DND-41 (cell line): Measurements from ENCODE around the gene TMEM115.

ENCODE experiments used
- ATAC-seq: fragments of 200-7000 bp; cut with Tn5 transposase; 3 replicates; pipeline ENCODE4 v1.9.1; 2021; ENCODE audit warnings: low read depth; ENCODE audit not compliant: insufficient read depth
- DNase-seq: peaks from one replicate; pipeline ENCODE4 v3.0.0-alpha.2; 2020
- H2AFZ ChIP-seq: 2 replicates; pipeline ENCODE4 v1.6.0; 2012; ENCODE audit warnings: low read depth, low read length
- H3K27ac ChIP-seq: 2 replicates; pipeline ENCODE4 v1.5.1; 2012; ENCODE audit warnings: low read length, inconsistent platforms
- H3K27me3 ChIP-seq: fragments of 200-600 bp; sonication (generic); 2 replicates; pipeline ENCODE4 v1.6.0; 2012; ENCODE audit warnings: low read length, mild to moderate bottlenecking, inconsistent platforms; ENCODE audit not compliant: insufficient read depth, poor library complexity
- H3K36me3 ChIP-seq: 2 replicates; pipeline ENCODE4 v1.5.1; 2012; ENCODE audit warnings: low read length, inconsistent platforms; ENCODE audit not compliant: insufficient read depth
- H3K4me1 ChIP-seq: 2 replicates; pipeline ENCODE4 v1.5.1; 2012; ENCODE audit warnings: mild to moderate bottlenecking, low read length; ENCODE audit not compliant: insufficient read depth
- H3K4me2 ChIP-seq: 2 replicates; pipeline ENCODE4 v1.6.0; 2012; ENCODE audit warnings: mild to moderate bottlenecking, moderate library complexity, low read length, inconsistent platforms; ENCODE audit not compliant: insufficient read depth
- H3K4me3 ChIP-seq, 2 experiments: fragments of 200-600 bp in 1 of 2; shearing (Covaris generic) in 1 of 2; 2 replicates each; pipeline ENCODE4 v1.5.1; 2012 to 2016; ENCODE audit warnings: inconsistent platforms in 2 of 2, low read length in 2 of 2, mild to moderate bottlenecking in 2 of 2, low read depth in 1 of 2, moderate library complexity in 1 of 2
- H3K79me2 ChIP-seq: 2 replicates; pipeline ENCODE4 v1.6.0; 2012; ENCODE audit warnings: low read length, inconsistent platforms; ENCODE audit not compliant: insufficient read depth
- H3K9ac ChIP-seq: 2 replicates; pipeline ENCODE4 v1.6.0; 2012; ENCODE audit warnings: low read depth, mild to moderate bottlenecking, inconsistent platforms, low read length, moderate library complexity
- H3K9me3 ChIP-seq: 2 replicates; pipeline ENCODE4 v1.5.1; 2012; ENCODE audit warnings: low read length, moderate library complexity, mild to moderate bottlenecking, inconsistent platforms; ENCODE audit not compliant: insufficient read depth, severe bottlenecking
- H4K20me1 ChIP-seq: 2 replicates; pipeline ENCODE4 v1.6.0; 2012; ENCODE audit warnings: low read length; ENCODE audit not compliant: insufficient read depth
- EZH2 ChIP-seq: IDR thresholded peaks from 3 replicates; pipeline ENCODE4 v1.6.1; 2012; ENCODE audit warnings: borderline replicate concordance, low read depth, mild to moderate bottlenecking, moderate library complexity, low read length, inconsistent platforms; ENCODE audit not compliant: severe bottlenecking
- TF ChIP-seq, protein P1 (sequence below): IDR thresholded peaks from 2 replicates; pipeline ENCODE4 v1.5.1; 2012; ENCODE audit warnings: borderline replicate concordance, low read length, moderate library complexity, mild to moderate bottlenecking; ENCODE audit not compliant: poor library complexity, severe bottlenecking; ENCODE audit errors: extremely low read depth

The TMEM115 gene

DNA sequence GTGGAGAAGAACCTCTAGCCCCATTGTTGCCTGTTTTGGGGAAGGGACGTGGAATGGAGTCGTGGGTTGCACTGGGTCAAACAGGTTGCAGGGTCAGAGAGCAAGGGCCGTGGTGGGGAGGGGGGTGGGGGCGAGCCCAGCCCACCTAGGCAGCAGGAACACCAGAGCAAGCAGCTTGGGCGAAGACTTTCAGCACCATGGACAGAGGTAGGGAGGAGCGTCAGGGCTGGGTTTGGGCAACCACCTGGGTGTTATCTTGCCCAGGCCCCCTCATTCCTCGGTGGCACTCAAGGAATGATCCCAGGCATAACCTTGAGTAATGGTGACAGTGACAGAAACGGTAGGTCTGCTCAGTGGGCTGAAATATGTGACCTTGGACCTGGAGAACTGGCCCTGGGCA lies 45.9 kb upstream of the TMEM115 start:
- TF ChIP-seq, protein P1, sequence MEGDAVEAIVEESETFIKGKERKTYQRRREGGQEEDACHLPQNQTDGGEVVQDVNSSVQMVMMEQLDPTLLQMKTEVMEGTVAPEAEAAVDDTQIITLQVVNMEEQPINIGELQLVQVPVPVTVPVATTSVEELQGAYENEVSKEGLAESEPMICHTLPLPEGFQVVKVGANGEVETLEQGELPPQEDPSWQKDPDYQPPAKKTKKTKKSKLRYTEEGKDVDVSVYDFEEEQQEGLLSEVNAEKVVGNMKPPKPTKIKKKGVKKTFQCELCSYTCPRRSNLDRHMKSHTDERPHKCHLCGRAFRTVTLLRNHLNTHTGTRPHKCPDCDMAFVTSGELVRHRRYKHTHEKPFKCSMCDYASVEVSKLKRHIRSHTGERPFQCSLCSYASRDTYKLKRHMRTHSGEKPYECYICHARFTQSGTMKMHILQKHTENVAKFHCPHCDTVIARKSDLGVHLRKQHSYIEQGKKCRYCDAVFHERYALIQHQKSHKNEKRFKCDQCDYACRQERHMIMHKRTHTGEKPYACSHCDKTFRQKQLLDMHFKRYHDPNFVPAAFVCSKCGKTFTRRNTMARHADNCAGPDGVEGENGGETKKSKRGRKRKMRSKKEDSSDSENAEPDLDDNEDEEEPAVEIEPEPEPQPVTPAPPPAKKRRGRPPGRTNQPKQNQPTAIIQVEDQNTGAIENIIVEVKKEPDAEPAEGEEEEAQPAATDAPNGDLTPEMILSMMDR = no peak
- TF ChIP-seq EZH2 = no peak
- H3K27ac ChIP-seq = no peak overlapping the region
- ATAC-seq (peak; percentile 90), DNase-seq (peak; percentile 73)
- no peak overlapping the region for H3K9ac ChIP-seq
- peaks cover 24% of the 10 kb centered on the region for H4K20me1 ChIP-seq
- H3K4me3 ChIP-seq = no peak overlapping the region
- no peak overlapping the region for H2AFZ ChIP-seq
- H3K4me1 ChIP-seq = no peaks in the 10 kb centered on the region
- H3K79me2 ChIP-seq = no peaks in the 10 kb centered on the region
- H3K4me2 ChIP-seq = no peak overlapping the region
- no peaks in the 10 kb centered on the region for H3K36me3 ChIP-seq
- H3K27me3 ChIP-seq = peaks cover 2% of the 10 kb centered on the region
- H3K9me3 ChIP-seq = no peaks in the 10 kb centered on the region

DNA sequence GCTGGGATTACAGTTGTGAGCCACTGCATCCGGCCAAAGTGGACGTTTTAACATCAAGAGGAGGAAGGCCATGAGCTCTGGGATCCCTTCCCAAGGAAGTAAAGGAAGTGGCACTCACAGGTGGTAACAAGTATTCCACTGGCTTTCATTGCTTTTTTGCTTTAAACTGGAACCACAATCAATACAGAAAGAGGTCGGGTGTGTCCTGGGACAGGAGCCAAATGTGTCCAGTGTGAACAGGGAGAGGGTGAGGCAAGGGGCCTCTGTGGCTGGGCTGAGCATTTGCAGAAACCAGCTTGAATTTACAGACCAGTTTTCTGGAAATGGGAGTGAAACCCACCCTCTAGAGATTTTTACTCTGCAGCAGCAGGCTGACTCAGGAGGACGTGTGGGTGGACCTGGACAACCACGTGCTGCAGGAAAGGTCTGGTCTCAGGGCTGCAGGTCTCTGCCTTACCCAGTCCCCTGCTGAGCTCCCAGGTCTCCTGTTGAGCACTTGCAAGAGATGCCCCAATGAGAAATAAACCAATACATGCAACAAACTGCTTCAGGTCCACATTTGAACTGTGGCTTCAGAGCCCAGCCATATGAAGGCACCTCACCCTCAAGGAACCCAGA lies 42.8 kb upstream of the TMEM115 start:
- ATAC-seq = no peak
- H3K27ac ChIP-seq = no peak overlapping the region

DNA sequence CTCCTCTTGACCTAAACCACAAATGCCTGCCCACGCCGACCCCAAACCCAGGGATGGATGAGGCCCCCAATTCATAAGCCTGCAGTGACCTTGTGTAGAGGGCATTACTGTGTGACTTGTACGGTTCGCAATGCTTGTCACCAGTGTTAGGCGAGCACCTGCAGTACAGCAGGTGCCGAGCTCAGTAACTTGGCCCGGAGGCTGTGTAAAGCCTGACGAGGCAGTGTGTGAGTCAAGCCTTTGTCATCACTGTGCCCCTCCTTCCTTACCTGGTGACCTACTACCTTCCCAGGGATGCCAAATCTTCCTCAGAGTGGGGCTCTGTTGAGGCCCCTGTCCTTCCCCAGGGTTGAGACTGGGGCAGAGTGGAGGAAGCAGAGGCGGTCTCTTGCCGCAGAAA lies 37.2 kb upstream of the TMEM115 start:
- Histone ChIP-seq H3K27me3 (peaks cover 3% of the 10 kb centered on the region), H2AFZ (no peak overlapping the region), H3K9me3 (no peaks in the 10 kb centered on the region), H3K4me2 (no peak overlapping the region), H3K27ac (no peak overlapping the region), H3K79me2 (no peaks in the 10 kb centered on the region), H3K4me1 (no peaks in the 10 kb centered on the region), H3K36me3 (no peaks in the 10 kb centered on the region), H3K9ac (no peak overlapping the region), H4K20me1 (peaks cover 6% of the 10 kb centered on the region; the same call in 1 of the 2 replicates), H3K4me3 (no peak overlapping the region)
- DNase-seq = no peak
- no peak for ATAC-seq
- TF ChIP-seq EZH2 = no peak
- TF ChIP-seq, protein P1 = no peak

More for the DNA sequence above, 42.8 kb upstream of the TMEM115 start:
- Histone ChIP-seq H3K4me3 (no peak overlapping the region), H3K79me2 (no peaks in the 10 kb centered on the region), H3K4me2 (no peak overlapping the region), H3K9me3 (no peaks in the 10 kb centered on the region), H2AFZ (no peak overlapping the region), H4K20me1 (peaks cover 20% of the 10 kb centered on the region; the same call in 1 of the 2 replicates), H3K4me1 (no peaks in the 10 kb centered on the region), H3K27me3 (peaks cover 3% of the 10 kb centered on the region), H3K9ac (no peak overlapping the region), H3K36me3 (no peaks in the 10 kb centered on the region)
- DNase-seq = no peak
- TF ChIP-seq EZH2 = no peak
- TF ChIP-seq, protein P1 = no peak
